ENCODE results near the gene VWA1.

- peak; percentile 74 for TF ChIP-seq POLR2A (IDR thresholded peaks at IDR 0.05)
- TF ChIP-seq CTCF (IDR thresholded peaks at IDR 0.05): peak; percentile 56 to 92 (median 70)
Measured at GRCh38 chr1:1399187-1399871, 36.2 kb upstream of the VWA1 start, which contains the start of gene CCNL2.
